Right lobe of liver (tissue), 4 donors: ENCODE measurements around the gene BCAR3.

Experiments used
- POLR2A ChIP-seq: fragments of 450-650 bp; IDR thresholded peaks from one replicate; pipeline ENCODE4 v1.6.1; 2017; ENCODE audit warnings: antibody characterized with exemption, mild to moderate bottlenecking
- TF ChIP-seq, protein P1 (sequence below), 4 donors: fragments of 200-600 bp in 3 of 4; fragments of 450-650 bp in 1 of 4; IDR thresholded peaks; one replicate each; pipeline versions ENCODE4 v1.5.1 to v1.8.0; 2016 to 2022; ENCODE audit warnings: antibody characterized with exemption in 4 of 4, mild to moderate bottlenecking in 2 of 4
- donor health status: DM: no; HTN: no; CAD: no.
- donor health status: DM: no; HTN: no; CAD: no.
- donor health status: DM: no; HTN: yes; CAD: no.

- TF ChIP-seq, protein P1, sequence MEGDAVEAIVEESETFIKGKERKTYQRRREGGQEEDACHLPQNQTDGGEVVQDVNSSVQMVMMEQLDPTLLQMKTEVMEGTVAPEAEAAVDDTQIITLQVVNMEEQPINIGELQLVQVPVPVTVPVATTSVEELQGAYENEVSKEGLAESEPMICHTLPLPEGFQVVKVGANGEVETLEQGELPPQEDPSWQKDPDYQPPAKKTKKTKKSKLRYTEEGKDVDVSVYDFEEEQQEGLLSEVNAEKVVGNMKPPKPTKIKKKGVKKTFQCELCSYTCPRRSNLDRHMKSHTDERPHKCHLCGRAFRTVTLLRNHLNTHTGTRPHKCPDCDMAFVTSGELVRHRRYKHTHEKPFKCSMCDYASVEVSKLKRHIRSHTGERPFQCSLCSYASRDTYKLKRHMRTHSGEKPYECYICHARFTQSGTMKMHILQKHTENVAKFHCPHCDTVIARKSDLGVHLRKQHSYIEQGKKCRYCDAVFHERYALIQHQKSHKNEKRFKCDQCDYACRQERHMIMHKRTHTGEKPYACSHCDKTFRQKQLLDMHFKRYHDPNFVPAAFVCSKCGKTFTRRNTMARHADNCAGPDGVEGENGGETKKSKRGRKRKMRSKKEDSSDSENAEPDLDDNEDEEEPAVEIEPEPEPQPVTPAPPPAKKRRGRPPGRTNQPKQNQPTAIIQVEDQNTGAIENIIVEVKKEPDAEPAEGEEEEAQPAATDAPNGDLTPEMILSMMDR (IDR thresholded peaks at IDR 0.05), result no peak
- TF ChIP-seq POLR2A, result no peak
These were observed 29.2 kb downstream of the BCAR3 start for GRCh38 chr1:93652323-93652949.
